Urothelium cell line (cell line): ENCODE measurements around the gene ADAR.
"Not testable (repeated sequence)": the region's sequence is repeated elsewhere in the genome, so short reads cannot be mapped to it uniquely, and the experiment has no call there.

Experiments used
- DNase-seq: peaks from one replicate; pipeline ENCODE4 v3.0.0; 2011; ENCODE audit warnings: low spot score, mixed read lengths
- FAIRE-seq: peaks from 2 replicates; lab custom pipeline; 2011; peaks lifted over from hg19 to GRCh38; lab: Jason Lieb, UNC

ADAR gene, protein sequence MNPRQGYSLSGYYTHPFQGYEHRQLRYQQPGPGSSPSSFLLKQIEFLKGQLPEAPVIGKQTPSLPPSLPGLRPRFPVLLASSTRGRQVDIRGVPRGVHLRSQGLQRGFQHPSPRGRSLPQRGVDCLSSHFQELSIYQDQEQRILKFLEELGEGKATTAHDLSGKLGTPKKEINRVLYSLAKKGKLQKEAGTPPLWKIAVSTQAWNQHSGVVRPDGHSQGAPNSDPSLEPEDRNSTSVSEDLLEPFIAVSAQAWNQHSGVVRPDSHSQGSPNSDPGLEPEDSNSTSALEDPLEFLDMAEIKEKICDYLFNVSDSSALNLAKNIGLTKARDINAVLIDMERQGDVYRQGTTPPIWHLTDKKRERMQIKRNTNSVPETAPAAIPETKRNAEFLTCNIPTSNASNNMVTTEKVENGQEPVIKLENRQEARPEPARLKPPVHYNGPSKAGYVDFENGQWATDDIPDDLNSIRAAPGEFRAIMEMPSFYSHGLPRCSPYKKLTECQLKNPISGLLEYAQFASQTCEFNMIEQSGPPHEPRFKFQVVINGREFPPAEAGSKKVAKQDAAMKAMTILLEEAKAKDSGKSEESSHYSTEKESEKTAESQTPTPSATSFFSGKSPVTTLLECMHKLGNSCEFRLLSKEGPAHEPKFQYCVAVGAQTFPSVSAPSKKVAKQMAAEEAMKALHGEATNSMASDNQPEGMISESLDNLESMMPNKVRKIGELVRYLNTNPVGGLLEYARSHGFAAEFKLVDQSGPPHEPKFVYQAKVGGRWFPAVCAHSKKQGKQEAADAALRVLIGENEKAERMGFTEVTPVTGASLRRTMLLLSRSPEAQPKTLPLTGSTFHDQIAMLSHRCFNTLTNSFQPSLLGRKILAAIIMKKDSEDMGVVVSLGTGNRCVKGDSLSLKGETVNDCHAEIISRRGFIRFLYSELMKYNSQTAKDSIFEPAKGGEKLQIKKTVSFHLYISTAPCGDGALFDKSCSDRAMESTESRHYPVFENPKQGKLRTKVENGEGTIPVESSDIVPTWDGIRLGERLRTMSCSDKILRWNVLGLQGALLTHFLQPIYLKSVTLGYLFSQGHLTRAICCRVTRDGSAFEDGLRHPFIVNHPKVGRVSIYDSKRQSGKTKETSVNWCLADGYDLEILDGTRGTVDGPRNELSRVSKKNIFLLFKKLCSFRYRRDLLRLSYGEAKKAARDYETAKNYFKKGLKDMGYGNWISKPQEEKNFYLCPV

DNA sequence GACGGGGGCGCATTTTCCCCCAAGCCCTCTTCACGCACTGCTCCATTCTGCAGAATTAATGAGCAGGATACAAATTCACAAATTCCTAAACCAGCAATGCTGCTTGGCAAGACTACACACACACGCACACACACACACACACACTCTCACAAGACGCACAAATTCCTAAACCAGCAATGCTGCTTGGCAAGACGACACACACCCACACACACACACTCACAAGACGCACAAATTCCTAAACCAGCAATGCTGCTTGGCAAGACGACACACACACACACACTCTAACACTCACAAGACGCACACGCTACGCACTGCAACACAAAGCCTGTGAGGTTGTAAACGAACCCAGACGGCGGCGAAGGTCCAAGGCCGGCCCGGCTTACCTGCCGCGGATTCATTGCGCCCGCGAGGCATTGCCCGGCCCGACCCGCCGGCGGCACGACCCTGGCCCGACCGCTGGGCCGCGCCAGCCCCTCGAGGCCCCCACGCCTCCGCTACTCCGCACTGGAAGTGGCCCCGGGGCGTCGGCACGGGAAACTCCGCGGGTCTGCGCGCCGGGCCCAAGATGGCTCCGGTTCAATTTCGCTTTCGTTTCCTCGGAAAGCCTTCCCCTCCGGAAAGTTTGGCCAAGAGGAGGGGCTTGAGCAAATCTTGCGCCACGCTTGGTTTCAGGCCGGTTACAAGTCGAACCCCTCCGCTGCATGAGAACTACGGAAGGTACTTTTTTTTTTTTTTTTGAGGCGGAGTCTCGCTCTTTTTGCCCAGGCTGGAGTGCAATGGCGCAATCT, at the start of gene ADAR:
Gene ADAR, minus strand, starts transcription at position 578 of the 788 bp plus-strand sequence. Its CDS starts 180 bp downstream, at position 398.
- FAIRE-seq, result no peak

DNA sequence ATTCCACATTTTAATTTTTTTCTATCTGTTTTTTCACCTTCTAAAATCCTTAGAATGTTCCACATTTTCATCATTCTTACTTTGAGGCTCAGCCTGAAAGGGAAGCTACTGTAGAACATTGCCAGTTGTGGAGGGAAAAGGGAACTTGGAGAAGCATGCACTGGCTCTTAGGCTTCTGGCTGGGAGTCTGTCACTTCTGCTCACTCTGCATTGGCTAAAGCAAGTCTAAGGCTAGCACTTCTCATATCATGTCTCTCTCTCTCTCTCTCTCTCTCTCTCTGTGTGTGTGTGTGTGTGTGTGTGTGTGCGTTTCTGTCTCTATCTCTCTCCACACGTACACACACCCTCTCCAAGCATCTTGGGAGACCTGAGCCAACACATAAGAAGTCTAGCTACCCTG, 49.6 kb upstream of the ADAR start:
- FAIRE-seq (no peak), DNase-seq (no peak)

More for the DNA sequence above, at the start of gene ADAR:
- peak; percentile 83 for DNase-seq

DNA sequence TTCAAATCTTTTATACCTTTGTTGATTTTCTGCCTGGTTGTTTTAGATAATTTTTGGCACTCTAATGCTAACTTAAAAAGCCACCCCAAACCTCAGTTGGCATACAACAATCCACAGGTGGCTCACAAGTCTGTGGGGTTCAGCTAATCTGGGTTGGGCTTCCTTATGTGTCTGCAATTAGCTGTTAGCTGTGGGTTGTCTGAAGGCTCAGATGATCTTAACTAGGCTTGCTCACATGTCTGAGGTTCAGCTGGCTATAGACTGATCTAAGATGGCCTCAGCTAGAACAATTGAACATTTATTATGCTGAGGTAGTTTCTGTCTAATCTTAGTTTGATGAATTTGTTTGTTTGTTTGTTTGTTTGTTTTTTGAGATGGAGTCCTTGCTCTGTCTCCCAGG, 44.9 kb upstream of the ADAR start:
- no peak for DNase-seq
- no peak for FAIRE-seq

DNA sequence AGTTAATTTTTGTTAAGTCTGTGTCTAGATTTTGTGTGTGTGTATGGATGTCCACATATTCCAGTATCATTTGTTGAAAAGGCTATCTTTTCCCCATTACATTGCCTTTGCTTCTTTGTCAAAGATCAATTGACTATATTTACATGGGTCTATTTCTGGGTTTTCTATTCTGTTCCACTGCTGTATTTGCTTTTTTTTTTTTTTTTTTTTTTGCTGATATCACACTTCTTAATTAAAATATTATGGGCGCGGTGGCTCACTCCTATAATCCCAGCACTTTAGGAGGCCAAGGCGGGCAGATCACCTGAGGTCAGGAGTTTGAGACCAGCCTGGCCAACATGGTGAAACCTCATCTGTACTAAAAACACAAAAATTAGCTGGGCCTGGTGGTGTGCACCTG, 36.7 kb upstream of the ADAR start:
- not testable (repeated sequence) for FAIRE-seq

DNA sequence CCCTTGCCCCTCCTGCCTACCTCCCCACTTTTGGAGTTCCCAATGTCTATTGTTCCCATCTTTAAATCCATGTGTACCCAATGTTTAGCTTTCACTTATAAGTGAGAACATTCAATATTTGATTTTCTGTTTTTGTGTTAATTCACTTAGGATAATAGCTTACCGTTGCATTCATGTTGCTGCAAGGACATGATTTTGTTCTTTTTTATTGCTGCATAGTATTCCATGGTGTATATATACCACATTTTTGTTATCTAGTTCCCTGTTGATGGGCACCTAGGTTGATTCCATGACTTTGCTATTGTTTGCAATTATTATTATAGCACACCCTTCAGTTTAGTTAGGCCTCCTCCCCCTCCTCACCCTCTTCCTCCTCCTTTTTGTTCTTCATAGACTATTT, 33.5 kb upstream of the ADAR start:
- FAIRE-seq, result no peak
- no peak for DNase-seq

More for the DNA sequence above, 36.7 kb upstream of the ADAR start:
- not testable (repeated sequence) for DNase-seq

DNA sequence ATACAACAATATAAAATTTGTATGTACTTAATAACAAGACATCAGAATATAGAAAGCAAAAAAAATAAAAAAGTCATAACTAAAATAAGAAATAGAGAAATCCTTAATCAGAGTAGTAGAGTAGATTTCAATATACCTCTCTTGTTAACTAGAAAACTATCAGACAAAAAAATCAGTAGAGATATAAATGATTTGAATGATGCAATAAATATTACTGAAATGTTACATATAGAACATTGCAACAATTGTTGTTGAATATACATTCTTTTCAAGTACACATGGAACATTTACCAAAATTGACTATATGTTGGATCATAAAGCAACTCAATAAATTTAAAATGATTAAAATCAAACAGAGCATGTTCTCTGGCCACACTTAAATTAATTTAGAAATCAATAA, 31.9 kb upstream of the ADAR start:
- no peak for FAIRE-seq
- no peak for DNase-seq

DNA sequence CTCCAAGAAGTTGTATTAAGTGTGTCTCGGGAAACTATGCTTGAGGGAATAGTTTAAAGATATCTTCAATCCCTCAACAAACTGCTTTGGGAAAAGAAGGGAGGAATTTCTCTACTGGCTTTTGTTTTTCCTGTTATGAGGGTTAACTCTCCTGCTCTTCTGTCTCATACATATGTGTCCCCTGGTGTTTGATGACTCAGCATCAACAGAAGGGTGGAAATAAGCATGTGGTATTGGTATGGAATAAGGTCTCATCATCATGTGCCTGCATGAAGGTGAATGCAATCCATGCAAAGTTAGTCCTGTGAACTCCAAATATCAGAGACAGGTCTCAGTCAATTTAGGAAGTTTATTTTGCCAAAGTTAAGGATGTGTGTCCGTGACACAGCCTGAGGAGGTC, 27.2 kb upstream of the ADAR start:
- no peak for FAIRE-seq
- no peak for DNase-seq

DNA sequence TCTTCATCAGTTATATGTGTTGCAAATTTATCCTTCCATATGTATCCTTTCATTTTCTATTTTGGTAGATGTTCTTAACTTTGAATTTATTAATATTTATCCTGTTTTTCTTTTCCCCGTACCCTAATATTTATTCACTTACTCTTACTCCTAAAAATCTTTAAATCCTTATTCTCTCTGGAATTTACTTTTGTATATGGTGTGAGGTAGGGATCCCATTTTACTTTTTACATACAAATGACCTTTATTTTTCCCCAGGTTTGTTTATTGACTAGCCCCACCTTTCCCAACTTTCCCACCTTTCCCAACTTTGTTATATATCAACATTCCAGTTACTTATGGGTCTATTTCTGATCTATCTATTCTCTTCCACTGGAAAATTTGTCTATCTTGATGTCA, 21.7 kb upstream of the ADAR start:
- no peak for FAIRE-seq
- DNase-seq, result no peak

DNA sequence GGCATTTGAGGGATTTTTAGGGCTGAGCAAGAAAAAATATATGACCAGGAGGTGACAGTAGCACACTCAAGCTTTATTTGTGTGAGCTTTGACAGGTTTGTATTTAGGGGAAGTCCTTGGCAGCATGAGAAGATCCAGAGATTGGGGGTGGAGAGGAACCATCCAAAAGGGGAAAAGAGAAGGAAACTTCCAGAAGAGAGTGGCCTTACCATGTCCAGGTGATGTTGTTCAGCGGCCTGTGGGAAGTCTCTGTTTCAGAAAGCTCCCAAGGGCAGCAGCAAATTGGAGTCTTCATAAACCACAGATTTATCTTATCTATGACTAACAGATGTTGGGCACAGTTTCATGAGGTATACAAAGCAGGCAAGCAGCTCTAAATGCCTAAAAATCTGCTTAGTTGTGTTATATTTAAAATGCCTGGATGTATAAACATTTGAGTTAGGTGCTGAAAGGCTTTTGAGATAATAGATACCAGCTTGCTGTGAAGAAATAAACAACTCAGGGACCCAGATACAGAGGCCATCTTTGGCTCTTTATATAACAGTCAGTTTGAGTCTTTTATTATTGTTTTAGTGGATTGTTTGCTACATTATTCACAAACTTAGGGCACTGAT, 21.2 kb upstream of the ADAR start:
- FAIRE-seq (no peak), DNase-seq (no peak)

DNA sequence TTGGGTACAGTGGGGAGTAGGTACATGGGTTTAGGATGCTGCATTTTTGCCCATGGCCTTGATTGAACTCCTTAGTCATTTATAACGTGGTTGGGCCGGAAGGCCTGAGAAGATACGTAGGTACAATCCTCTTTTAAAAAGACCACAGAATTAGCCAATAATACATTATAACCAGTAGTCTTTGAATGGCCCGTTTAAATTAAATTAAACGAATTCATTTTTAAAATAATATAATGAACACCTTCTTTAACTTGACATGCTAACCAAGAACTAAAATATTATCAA, 20.1 kb upstream of the ADAR start:
- no peak for FAIRE-seq
- DNase-seq, result no peak

DNA sequence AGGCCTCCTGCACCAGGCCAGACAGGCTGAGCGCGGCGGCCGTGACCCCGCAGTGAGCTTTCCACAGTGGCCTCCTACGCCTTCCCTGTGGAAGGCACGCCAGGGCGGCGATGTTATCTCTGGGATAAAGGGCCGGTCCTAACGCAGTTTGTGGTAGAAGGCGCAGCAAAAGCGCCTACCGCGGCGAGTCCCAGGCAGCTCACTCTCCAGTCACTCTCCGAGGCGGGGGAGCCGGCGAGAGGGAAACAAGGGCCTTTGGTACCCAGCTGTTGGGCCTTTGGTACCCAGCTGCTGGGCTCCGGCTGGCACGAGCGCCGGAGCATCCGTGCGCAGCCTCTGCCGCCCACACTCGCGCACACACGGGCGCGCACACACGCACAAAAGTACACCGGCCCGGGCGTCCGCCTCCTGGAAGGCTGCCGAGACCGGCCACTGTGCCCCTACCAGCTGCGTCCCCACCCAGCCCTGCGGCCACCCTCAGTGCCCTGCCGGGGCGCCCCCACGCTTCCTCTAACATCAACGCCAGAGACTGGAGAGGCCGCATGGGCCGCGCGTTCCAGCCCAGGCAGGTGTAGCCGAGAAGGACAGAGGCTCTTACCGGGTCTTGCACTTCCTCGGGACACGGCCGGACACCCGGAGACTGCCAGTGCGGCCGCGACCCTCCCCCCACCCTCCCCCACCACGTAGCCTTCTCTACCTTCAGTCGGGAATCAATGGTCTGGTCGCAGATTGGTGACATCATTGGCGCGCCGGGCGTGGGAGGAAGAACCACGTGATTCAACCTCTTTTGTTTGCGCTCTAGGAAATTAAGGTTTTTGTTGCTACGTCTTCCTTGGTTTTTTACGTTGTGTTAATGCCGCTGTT, 19.5 kb upstream of the ADAR start:
- DNase-seq (peak; percentile 87), FAIRE-seq (no peak)

DNA sequence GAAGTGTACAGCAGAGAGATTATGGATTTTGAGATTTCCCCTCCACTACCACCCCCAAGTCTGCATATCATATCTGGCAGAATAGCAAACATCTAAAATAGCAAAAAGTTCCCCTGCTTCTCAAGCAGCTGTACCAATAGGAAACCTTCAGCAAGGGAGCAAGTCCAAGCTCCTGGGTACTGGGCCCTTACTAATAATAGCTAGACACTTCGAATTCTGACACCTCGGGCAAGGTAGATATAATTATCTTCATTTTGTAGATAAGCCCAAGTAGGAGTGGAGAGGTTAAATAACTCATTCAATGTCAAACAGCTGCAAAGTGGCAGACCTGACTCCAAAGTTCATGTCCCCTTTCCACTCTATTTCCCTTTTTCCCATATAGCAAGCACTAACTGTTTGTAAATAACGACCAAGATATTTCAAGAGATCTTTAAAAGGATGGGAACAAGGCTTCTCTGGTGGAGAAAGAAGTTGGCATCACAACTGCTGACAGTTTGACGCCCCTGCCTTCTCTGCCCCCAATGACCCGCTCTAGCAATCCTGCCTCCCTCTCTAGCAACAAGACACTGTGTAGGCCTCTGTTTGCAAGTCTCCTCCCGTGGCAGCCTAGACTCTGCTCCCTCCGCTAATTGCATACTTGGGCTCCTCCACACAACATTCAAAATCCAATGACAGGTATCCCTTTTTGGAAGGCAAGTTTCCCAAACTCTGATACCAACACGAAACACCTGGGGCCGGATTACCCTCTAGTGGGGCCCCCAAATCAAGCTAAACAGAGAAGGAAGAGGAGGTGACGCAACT, 18.7 kb upstream of the ADAR start:
- FAIRE-seq (no peak), DNase-seq (no peak)

DNA sequence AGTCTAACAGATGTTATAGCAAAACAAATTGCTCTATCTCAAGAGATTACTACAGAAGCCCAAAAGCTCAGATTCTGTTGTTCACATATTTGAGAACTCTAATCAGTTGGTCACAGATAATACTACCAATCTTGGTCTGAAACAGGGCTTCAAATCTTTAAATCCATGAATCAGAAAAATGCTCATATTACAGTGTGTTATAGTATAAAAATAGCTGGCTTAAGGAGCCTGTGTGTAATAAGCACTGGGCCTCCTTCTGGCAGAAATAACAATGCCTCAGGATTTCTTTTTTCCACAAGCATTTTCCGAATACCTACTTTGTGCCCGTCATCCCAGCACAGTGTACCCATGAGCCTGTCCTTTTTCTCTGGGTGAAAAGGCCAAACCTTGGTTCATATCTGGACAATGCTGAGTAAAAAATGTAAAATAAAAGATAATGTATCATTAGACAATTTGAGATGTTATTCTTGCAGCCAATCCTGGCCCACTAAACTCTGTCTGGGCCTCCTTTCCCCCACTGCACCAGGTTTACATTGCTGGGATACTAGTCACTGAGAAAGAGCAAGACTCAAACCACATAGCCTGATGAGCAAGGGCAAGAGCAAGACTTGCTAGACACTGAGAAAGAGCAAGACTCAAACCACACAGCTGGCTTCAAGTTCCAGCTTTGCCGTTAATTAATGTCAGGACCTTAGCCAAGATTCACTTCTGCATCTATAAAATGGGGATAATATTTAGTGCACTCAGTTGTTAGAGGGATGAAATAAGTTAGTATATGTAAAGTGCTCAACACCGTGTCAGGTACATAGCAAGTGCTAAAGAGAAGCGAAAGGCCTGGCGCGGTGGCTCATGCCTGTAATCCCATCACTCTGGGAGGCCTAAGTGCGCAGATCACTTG, 17.0 kb upstream of the ADAR start:
- no peak for DNase-seq
- no peak for FAIRE-seq

DNA sequence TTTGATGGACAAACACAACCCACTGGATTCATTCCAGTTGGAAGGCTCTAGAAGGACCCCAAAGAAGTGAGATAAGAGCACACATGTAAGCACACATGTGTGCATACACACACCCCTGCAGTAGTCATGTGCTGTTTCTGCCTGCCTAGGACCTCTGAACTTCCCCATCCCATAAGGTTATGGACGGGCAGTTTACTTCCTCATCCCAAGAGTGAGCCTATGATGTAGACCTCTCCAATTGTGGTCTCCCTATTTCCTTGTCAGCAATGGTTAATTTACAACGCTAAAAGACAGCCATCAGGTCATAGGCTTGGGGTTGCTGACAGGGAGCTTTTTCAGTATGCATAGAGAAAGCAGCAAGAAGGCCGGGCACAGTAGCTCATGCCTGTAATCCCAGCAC, 15.4 kb upstream of the ADAR start:
- FAIRE-seq, result no peak
- no peak for DNase-seq

DNA sequence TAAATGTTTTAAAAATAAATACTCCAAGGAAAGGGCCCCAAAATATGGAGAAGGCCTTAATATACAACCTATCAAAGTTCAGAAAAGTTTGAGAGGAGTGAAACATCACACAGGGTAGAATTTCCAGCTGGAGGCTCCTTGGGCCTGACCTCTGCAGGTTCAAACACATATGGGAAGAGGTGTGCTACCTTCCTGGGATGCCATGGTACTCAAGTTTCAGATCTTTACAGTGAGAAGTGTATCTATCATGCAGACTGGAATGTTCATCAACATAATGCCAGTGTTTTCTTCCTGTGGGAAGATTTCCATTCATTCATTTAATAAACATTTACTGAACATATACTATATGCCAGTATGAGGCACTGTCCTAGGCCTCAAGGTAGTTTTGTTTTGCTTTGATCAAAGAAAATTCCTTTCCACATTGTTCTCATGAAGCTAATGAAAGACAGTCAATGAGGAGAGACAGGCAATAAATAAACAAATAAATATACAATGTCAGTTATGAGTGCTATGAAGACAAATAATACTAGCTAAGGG, 14.6 kb upstream of the ADAR start:
- no peak for FAIRE-seq
- no peak for DNase-seq

DNA sequence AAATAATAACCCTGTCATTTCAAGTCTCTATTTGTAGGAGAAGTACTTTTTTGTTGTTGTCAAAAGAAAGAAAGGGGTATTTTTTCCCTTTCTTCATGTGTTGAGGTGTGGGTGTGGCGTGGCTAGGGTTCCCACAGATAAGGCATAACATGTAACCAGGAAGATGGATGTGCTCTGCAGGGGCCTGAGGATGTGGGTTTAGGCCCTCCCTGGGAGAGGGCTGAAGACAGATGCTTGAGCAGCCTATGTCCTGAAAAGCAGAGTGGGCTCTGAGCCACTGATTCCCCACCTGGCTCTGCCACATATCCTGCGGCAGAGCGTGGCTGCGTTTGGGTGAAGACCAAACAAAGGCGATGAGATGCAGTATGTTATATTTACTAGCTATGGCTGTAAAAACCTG, 13.9 kb upstream of the ADAR start:
- DNase-seq (no peak), FAIRE-seq (no peak)

DNA sequence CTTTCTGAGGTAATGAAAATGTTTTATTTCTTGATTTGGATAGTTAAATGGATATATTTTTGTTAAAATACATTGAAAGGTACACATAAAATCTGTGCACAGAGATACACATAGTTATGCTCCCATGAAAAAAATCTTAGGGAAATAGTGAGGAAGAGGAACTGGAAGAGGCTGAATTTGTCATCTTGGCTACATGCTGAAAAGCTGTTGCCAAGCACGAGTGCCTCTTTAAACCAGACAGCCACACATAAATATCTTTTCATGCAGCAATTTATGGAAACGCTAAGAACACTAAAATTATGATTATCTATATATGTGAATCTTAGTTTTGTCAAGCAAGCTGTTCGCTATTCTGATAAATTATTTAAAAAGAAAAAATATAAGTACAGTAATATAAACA, 12.8 kb upstream of the ADAR start:
- FAIRE-seq (no peak), DNase-seq (no peak)
